ENCODE results near the gene MYEF2.

The MYEF2 gene

DNA sequence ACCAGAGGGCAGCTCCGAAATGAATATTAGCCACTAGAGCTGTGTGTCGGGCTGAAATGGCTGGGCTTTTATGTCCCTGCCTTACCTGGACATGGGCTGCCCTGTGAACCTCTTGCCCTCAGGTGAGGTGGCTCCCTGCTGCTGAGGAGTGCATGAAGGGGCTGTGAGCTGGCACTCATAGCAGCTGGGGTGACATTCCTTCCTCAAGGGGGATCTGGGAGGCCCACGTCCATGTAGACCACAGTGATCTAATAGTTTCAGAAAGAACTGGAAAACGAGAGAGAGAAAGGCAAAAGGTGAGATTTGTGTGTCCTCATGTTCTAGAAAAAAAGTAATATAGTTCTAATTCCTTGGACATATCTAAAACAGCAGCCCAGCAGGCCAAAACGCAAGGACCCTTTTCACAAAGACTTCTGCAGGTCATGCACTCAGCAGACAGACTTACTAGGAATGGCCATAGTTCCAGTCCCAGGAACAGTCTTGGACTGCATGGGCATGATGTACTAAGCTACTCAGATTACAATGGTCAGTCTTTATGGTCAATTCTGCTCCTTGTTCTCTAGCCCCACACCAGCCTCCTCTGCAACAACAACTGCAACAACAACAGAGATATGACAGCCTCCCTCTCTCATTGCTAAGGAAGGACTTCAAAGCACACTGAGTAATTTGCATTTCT is 68.1 kb downstream of the MYEF2 start:
- H3K27me3 Mint-ChIP-seq: peaks cover 15% of the 10 kb centered on the region
- no peak overlapping the region for H3K4me3 Mint-ChIP-seq
- no peak overlapping the region for H3K27ac Mint-ChIP-seq
- no peaks in the 10 kb centered on the region for H3K9me3 Mint-ChIP-seq
- no peaks in the 10 kb centered on the region for H3K4me1 Mint-ChIP-seq
- H3K36me3 Mint-ChIP-seq: no peaks in the 10 kb centered on the region

- no peaks in the 10 kb centered on the region for H3K36me3 Mint-ChIP-seq
- H3K27ac Mint-ChIP-seq: no peak overlapping the region
- H3K4me1 Mint-ChIP-seq: no peaks in the 10 kb centered on the region
- H3K27me3 Mint-ChIP-seq: peaks cover 15% of the 10 kb centered on the region
- H3K4me3 Mint-ChIP-seq: no peak overlapping the region
- H3K9me3 Mint-ChIP-seq: no peaks in the 10 kb centered on the region
Observed at GRCh38 chr15:48109212-48109611, 68.9 kb downstream of the MYEF2 start.

DNA sequence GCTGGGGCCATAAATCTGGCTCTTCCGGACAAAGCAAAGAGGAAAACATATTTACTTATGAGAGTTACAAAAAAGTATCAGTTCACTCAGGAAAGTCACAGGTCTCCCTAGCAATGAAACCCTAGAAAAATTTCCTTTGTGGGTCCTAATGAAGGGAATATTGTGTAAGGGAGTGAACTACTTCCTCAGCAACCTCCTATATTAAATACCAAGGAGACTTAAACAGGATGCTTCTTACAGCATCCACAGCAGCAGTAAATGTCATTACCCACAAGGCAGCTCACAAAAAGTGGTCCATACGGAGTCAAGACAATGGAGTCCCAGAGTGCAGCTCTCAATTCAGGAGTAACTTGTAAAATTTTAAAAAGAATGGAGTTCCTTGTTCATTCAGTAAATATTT is 72.2 kb downstream of the MYEF2 start:
- H3K9me3 Mint-ChIP-seq: no peaks in the 10 kb centered on the region
- H3K4me3 Mint-ChIP-seq: no peak overlapping the region
- H3K27ac Mint-ChIP-seq: no peak overlapping the region
- H3K4me1 Mint-ChIP-seq: no peaks in the 10 kb centered on the region
- no peaks in the 10 kb centered on the region for H3K36me3 Mint-ChIP-seq
- H3K27me3 Mint-ChIP-seq: peaks cover 23% of the 10 kb centered on the region

DNA sequence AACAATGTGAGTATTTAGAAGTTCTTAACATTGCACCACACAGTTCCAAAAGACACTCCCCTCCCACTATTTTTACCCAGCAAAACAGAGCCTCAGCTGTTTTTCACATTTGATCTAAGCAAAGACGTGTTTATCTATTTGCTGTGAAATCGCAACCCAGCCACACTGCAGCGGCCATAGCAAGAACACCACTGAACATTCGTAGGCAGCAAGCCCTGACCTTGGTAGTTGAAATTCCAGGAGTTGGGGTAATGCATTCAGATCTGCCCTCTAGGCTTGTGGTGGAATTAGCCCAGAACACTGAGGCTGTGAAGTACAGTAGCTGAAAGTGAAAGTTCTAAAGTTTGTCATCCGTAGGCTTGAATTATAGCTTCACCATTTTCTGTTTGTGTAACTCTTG is 74.4 kb downstream of the MYEF2 start:
- Mint-ChIP-seq H3K27ac (no peak overlapping the region), H3K27me3 (peaks cover 31% of the 10 kb centered on the region), H3K36me3 (no peaks in the 10 kb centered on the region)

DNA sequence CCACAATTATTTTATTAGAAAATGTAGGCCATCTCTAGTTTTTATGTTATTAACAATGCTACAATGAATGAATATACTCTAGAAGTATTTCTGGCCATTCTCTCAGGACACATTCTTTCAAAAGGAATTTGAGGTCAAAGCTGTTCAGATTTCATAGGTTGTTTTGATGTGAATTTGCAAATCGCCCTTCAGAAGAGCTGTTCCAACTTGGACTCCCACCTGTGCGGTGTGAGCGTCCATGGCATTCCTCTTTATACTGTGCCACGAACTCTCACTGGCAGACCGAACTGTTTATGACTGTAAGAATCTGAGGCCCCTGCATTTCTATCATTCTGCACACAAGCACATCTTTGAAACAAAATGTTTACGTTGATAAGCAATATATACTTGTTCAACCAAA is 75.9 kb downstream of the MYEF2 start:
- no peaks in the 10 kb centered on the region for H3K36me3 Mint-ChIP-seq
- H3K27me3 Mint-ChIP-seq: peaks cover 31% of the 10 kb centered on the region
- H3K27ac Mint-ChIP-seq: no peak overlapping the region
- H3K4me3 Mint-ChIP-seq: no peak overlapping the region
- no peaks in the 10 kb centered on the region for H3K9me3 Mint-ChIP-seq
- no peaks in the 10 kb centered on the region for H3K4me1 Mint-ChIP-seq

More for the DNA sequence above, 74.4 kb downstream of the MYEF2 start:
- Mint-ChIP-seq H3K9me3 (no peaks in the 10 kb centered on the region), H3K4me3 (no peak overlapping the region), H3K4me1 (no peaks in the 10 kb centered on the region)

DNA sequence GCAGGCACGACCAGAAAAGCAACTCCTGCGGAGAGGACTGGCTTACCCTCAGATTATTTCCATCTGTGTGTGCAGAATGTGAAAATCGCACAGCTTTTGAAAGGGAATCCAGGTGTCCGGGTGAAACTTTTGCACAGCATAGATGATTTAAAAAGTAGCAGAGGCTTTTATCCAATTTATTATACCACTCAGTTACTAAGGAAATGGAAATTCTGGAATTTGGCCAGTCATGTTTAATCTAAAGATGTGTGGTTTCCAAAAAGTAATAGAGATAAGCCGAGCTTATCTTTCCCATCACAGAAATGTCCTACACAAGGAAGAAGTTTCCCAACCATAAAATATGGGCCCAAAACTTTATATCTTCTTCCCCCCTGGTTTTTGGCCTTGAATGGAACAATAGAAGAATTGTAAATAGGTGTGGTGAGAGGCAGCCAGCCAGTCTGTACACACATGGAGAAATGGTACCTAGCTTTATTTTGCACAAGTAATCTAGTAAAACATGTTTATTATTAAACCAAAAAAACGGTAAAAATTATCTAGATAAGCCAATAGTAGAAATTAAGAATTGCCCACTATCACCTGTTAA is 76.6 kb downstream of the MYEF2 start:
- H3K4me1 Mint-ChIP-seq: no peaks in the 10 kb centered on the region
- H3K36me3 Mint-ChIP-seq: no peaks in the 10 kb centered on the region
- H3K9me3 Mint-ChIP-seq: no peaks in the 10 kb centered on the region
- H3K4me3 Mint-ChIP-seq: no peak overlapping the region
- H3K27me3 Mint-ChIP-seq: peaks cover 31% of the 10 kb centered on the region
- no peak overlapping the region for H3K27ac Mint-ChIP-seq

DNA sequence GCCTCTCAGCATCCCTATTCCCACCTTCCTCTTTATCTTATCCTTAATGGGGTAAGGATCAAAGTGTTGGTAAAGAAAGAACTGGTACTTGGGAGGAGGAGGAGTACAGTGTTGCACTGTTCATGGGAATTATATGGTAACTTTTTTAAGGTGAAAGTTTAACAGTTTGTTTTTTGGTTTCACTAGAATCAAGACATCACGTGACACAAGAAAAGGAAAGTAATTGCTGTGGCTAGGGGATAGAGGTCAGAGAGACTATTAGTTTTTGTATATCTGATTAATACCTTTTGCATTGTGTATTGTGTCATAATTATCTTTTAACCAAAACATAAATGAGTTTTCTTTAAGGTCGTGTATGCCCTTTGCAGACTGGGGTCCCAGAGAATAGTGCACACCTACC is 80.8 kb downstream of the MYEF2 start:
- Mint-ChIP-seq H3K27ac (no peak overlapping the region), H3K4me3 (no peak overlapping the region), H3K27me3 (peaks cover 15% of the 10 kb centered on the region), H3K36me3 (no peaks in the 10 kb centered on the region), H3K4me1 (no peaks in the 10 kb centered on the region), H3K9me3 (peaks cover 9% of the 10 kb centered on the region)

DNA sequence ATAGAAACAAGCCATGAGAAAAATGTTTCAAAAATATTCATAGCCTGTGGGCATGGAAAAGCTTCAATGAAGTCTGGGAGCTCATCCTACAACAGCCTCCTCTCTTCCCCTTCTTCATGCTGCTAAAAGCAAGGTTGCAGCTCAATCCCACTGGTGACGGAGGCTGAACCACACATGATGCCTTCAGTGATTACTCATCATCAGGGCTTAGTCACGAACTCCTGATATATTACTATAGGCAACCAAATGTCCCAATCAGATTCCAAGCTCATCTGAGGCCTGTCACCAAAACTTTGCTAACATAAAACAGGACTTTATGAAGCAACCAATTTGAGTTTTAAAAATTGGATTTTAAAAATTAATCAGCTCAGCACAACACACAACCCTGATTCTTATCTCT is 81.3 kb downstream of the MYEF2 start:
- peaks cover 9% of the 10 kb centered on the region for H3K9me3 Mint-ChIP-seq
- H3K27ac Mint-ChIP-seq: no peak overlapping the region
- no peaks in the 10 kb centered on the region for H3K4me1 Mint-ChIP-seq

GRCh38 chr15:48096355-48096786 is 81.7 kb downstream of the MYEF2 start:
- H3K27ac Mint-ChIP-seq: no peak overlapping the region
- H3K27me3 Mint-ChIP-seq: peaks cover 15% of the 10 kb centered on the region
- H3K36me3 Mint-ChIP-seq: no peaks in the 10 kb centered on the region
- H3K9me3 Mint-ChIP-seq: peaks cover 9% of the 10 kb centered on the region
- H3K4me1 Mint-ChIP-seq: no peaks in the 10 kb centered on the region
- H3K4me3 Mint-ChIP-seq: no peak overlapping the region

More for the DNA sequence above, 81.3 kb downstream of the MYEF2 start:
- H3K36me3 Mint-ChIP-seq: no peaks in the 10 kb centered on the region
- H3K4me3 Mint-ChIP-seq: no peak overlapping the region
- peaks cover 15% of the 10 kb centered on the region for H3K27me3 Mint-ChIP-seq

DNA sequence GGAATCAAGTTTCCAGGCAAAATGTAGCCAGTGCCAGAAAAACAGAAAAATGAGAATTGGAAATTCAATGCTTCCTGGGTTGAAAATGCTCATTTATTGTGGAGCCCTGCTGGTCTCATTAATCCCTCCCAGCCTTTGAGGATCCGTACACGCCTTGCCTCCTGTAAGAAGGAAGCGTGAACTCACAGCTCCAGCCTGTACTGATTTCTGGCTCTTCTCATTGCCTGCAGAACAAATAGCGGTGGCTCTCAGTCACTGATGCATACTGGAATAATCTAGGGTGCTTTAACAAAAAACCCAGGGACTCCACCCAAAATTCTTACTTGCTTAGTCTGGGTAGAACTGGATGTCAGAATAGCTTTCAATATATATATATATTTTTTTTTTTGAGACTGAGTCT is 86.6 kb downstream of the MYEF2 start:
- no peaks in the 10 kb centered on the region for H3K36me3 Mint-ChIP-seq
- H3K9me3 Mint-ChIP-seq: peaks cover 9% of the 10 kb centered on the region
- H3K27me3 Mint-ChIP-seq: peaks cover 7% of the 10 kb centered on the region
- no peak overlapping the region for H3K4me3 Mint-ChIP-seq
- no peak overlapping the region for H3K27ac Mint-ChIP-seq
- no peaks in the 10 kb centered on the region for H3K4me1 Mint-ChIP-seq

DNA sequence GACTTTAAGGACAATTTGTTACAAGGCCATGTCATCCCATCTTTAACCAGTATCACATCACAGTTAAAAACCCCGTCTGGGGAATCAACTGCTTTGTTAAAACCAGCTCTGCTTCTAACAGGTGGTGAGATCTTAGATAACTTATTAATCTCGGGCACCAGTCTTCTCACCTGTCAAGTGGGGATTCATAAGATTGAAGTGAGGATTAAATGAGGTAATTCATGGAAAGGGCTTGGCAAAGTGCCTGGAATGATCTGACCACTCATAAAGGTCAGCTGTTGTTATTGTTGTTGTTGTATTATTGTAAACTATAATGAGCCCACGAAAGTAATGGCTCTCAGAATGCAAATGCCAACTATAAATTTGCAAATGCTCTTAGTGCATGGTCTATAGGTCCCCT is 87.4 kb downstream of the MYEF2 start:
- H3K9me3 Mint-ChIP-seq: peaks cover 7% of the 10 kb centered on the region
- H3K4me1 Mint-ChIP-seq: no peaks in the 10 kb centered on the region
- no peak overlapping the region for H3K27ac Mint-ChIP-seq
- H3K27me3 Mint-ChIP-seq: peaks cover 7% of the 10 kb centered on the region
- no peak overlapping the region for H3K4me3 Mint-ChIP-seq
- no peaks in the 10 kb centered on the region for H3K36me3 Mint-ChIP-seq

DNA sequence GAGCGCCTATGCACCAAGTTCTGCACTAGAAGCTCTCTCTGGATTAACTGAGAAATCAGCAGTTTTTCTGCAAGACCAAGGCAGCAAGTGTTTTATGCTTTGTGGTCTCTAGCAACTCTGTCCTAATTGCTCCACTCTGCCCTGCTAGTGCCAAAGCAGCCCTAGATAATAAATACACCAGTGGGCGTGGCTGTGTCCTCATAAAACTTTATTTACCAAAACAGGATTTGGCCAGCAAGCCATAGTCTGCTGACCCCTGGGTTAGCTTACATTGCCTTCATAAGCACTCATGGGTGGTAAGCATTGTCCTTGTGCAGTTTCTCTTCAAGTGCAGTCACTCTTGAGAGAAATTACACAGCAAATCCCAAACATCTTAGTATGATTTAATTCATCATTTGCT is 88.0 kb downstream of the MYEF2 start:
- Mint-ChIP-seq H3K9me3 (peaks cover 1% of the 10 kb centered on the region), H3K27ac (no peak overlapping the region), H3K36me3 (no peaks in the 10 kb centered on the region), H3K27me3 (peaks cover 5% of the 10 kb centered on the region), H3K4me1 (no peaks in the 10 kb centered on the region), H3K4me3 (no peak overlapping the region)

- Mint-ChIP-seq H3K27me3 (peaks cover 5% of the 10 kb centered on the region), H3K27ac (no peak overlapping the region), H3K4me3 (no peak overlapping the region), H3K36me3 (no peaks in the 10 kb centered on the region), H3K9me3 (no peaks in the 10 kb centered on the region), H3K4me1 (no peaks in the 10 kb centered on the region)
Observed at GRCh38 chr15:48089702-48090101, 88.4 kb downstream of the MYEF2 start.

DNA sequence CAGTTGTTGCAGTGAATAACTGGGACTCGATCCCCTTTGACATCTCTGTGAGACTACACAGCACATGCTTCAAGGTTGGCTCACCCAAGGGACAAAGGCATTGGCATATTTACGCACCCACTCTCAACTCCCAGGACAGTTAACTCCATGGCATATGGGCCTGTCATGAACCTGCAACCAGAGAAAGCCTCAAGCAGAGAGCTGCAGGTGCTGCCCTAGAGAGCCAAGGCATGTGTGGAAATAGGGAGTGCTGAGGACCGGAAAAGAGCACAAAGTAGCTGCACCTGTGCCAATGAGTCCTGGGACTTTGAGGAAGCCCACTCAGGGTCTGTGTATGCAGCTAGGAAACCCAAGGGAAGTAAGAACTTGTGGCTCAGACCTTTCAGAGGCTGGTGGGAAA is 90.3 kb downstream of the MYEF2 start:
- Mint-ChIP-seq H3K4me3 (no peak overlapping the region), H3K9me3 (no peaks in the 10 kb centered on the region), H3K27ac (no peak overlapping the region), H3K36me3 (no peaks in the 10 kb centered on the region), H3K27me3 (peaks cover 3% of the 10 kb centered on the region), H3K4me1 (no peaks in the 10 kb centered on the region)

DNA sequence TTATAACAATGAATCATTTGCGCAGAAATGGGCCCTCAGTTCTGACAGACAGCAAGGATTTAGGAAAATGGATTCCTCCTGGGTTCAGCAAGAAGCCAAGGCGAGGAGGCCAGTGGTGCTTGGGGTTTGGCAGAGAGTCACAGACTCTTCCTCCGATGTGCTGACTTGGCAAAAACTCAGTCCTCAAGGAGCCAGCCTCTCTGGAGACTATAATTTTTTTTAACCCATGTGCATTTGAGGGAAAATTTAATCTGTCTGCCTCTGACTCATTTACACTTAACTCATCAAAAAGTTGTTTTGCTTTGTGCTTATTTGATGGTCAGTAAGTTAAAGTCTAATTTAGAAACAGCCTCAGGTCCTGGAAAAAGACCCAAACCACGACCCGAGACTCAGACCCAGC is 91.5 kb downstream of the MYEF2 start:
- no peaks in the 10 kb centered on the region for H3K4me1 Mint-ChIP-seq
- H3K9me3 Mint-ChIP-seq: no peaks in the 10 kb centered on the region
- no peaks in the 10 kb centered on the region for H3K36me3 Mint-ChIP-seq
- H3K4me3 Mint-ChIP-seq: no peak overlapping the region
- peaks cover 4% of the 10 kb centered on the region for H3K27me3 Mint-ChIP-seq
- no peak overlapping the region for H3K27ac Mint-ChIP-seq

- peaks cover 5% of the 10 kb centered on the region for H3K27me3 Mint-ChIP-seq
- no peaks in the 10 kb centered on the region for H3K9me3 Mint-ChIP-seq
Observed at GRCh38 chr15:48086133-48086532, 92.0 kb downstream of the MYEF2 start.

DNA sequence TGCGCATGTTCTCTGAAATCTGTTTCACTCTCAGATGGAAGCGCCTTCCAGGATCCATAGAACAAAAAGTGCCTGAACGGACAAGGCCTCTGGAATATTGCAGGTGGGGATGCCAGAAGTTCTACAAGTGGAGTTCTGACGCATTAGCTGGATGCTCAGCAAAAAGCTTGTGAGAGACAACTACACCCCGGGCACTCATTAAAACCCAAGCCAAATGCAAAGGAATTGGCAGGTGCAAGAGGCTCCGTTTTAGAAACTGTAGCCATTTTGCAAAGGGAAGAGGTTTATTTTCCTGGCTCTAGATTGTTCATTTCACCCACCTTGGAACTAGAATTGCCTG is 92.5 kb downstream of the MYEF2 start:
- Mint-ChIP-seq H3K4me1 (no peaks in the 10 kb centered on the region), H3K36me3 (no peaks in the 10 kb centered on the region), H3K27ac (no peak overlapping the region), H3K27me3 (peaks cover 6% of the 10 kb centered on the region), H3K4me3 (no peak overlapping the region), H3K9me3 (no peaks in the 10 kb centered on the region)

More at GRCh38 chr15:48086133-48086532, 92.0 kb downstream of the MYEF2 start:
- Mint-ChIP-seq H3K36me3 (no peaks in the 10 kb centered on the region), H3K4me3 (no peak overlapping the region), H3K27ac (no peak overlapping the region), H3K4me1 (no peaks in the 10 kb centered on the region)

Measured in activated naive CD4-positive, alpha-beta T cell treated with anti-CD3 and anti-CD28 coated beads, Interleukin-2, amount 50 U/mL, for 24 hours (primary cell).